Activated naive CD4-positive, alpha-beta T cell treated with anti-CD3 and anti-CD28 coated beads for 36 hours (primary cell): ENCODE data around the gene SRRM3. TPM values are rescaled to one million over a fixed set of nuclear protein-coding genes. Genes with fewer than 3 reads are reported as not detected.
"Not testable (repeated sequence)": the region's sequence is repeated elsewhere in the genome, so short reads cannot be mapped to it uniquely, and the experiment has no call there.

Experiments
- CTCF ChIA-PET: fragments of 350-600 bp; sonication (Branson Sonifier 250); formaldehyde crosslinking; loops from one replicate; lab custom pipeline; 2021; ENCODE audit warnings: antibody characterized with exemption; lab: Charles Lee
- DNase-seq: peaks from one replicate; pipeline ENCODE4 v3.0.0-alpha.2; 2020
- H3K27ac Mint-ChIP-seq: one replicate; pipeline ENCODE4 v1.8.0; 2021; ENCODE audit warnings: mild to moderate bottlenecking, mixed read lengths
- H3K27me3 Mint-ChIP-seq: one replicate; pipeline ENCODE4 v1.8.0; 2021; ENCODE audit warnings: low read depth, mixed read lengths
- H3K36me3 Mint-ChIP-seq: one replicate; pipeline ENCODE4 v1.8.0; 2021; ENCODE audit warnings: low read depth, mixed read lengths
- H3K4me1 Mint-ChIP-seq: one replicate; pipeline ENCODE4 v1.8.0; 2021; ENCODE audit warnings: low read depth, mixed read lengths
- H3K4me3 Mint-ChIP-seq: one replicate; pipeline ENCODE4 v1.8.0; 2021; ENCODE audit warnings: mild to moderate bottlenecking, moderate library complexity, mixed read lengths
- H3K9me3 Mint-ChIP-seq: one replicate; pipeline ENCODE4 v1.8.0; 2021; ENCODE audit warnings: mixed read lengths
- intact Hi-C: fragments of 100-400 bp; cut with micrococcal nuclease; formaldehyde crosslinking; loops from one replicate; pipeline ENCODE4 v1.15.1; 2023
- total RNA-seq, 2 experiments: library from RNA; stranded (reverse); gene quantifications; one replicate each; pipeline ENCODE4 v1.2.3, GENCODE V29; 2021

Gene SRRM3
- total RNA-seq, 2 experiments from 2014 or later: not detected

- Mint-ChIP-seq H3K27me3 (no peaks in the 10 kb centered on the region), H3K4me1 (peaks cover 8% of the 10 kb centered on the region)
Observed at GRCh38 chr7:76166404-76167255, 35.1 kb upstream of the SRRM3 start.

GRCh38 chr7:76173566-76174205, 28.0 kb upstream of the SRRM3 start:
- CTCF ChIA-PET: no interaction called here
- Mint-ChIP-seq H3K36me3 (no peaks in the 10 kb centered on the region), H3K4me1 (peaks cover 6% of the 10 kb centered on the region)

More at GRCh38 chr7:76166404-76167255, 35.1 kb upstream of the SRRM3 start:
- Mint-ChIP-seq H3K36me3 (no peaks in the 10 kb centered on the region), H3K4me3 (peak overlapping the region; percentile 84), H3K27ac (peak overlapping the region; percentile 85), H3K9me3 (no peaks in the 10 kb centered on the region)
- peak; percentile 94 for DNase-seq
- intact Hi-C loops: loop anchor here (2.0 to 5.0 kb wide), 4 partner anchors 118 to 288 kb away; partner anchors contain the start of genes MDH2, RHBDD2 and YWHAG
- CTCF ChIA-PET: interaction anchor here (0.7 to 3.8 kb wide), 5 partner anchors 11 to 193 kb away, joined by 3 to 35 read pairs (median 5); no protein-coding TSS in a partner anchor

GRCh38 chr7:76176951-76177350, 24.7 kb upstream of the SRRM3 start:
- not testable (repeated sequence) for DNase-seq, H3K9me3 Mint-ChIP-seq, H3K27ac Mint-ChIP-seq, H3K36me3 Mint-ChIP-seq, H3K4me3 Mint-ChIP-seq, H3K4me1 Mint-ChIP-seq, H3K27me3 Mint-ChIP-seq
- intact Hi-C loops: loop anchor here (10.0 kb wide), 1 partner anchor 218 kb away; no protein-coding TSS in a partner anchor
- CTCF ChIA-PET: interaction anchor here (0.6 to 4.5 kb wide), 6 partner anchors 9 to 142 kb away, joined by 3 to 103 read pairs (median 23); no protein-coding TSS in a partner anchor

More at GRCh38 chr7:76173566-76174205, 28.0 kb upstream of the SRRM3 start:
- Mint-ChIP-seq H3K27ac (no peak overlapping the region), H3K4me3 (no peak overlapping the region), H3K27me3 (no peaks in the 10 kb centered on the region), H3K9me3 (no peaks in the 10 kb centered on the region)
- intact Hi-C loops: loop anchor here (10.0 kb wide), 1 partner anchor 221 kb away; no protein-coding TSS in a partner anchor
- DNase-seq: no peak

GRCh38 chr7:76179686-76180085, 22.0 kb upstream of the SRRM3 start:
- H3K4me3 Mint-ChIP-seq: no peak overlapping the region
- H3K27me3 Mint-ChIP-seq: no peaks in the 10 kb centered on the region
- intact Hi-C loops: loop anchor here (10.0 kb wide), 1 partner anchor 215 kb away; no protein-coding TSS in a partner anchor
- H3K9me3 Mint-ChIP-seq: no peaks in the 10 kb centered on the region
- DNase-seq: no peak
- no peaks in the 10 kb centered on the region for H3K36me3 Mint-ChIP-seq
- CTCF ChIA-PET: interaction anchor here (1.5 to 4.5 kb wide), 8 partner anchors 9 to 148 kb away, joined by 5 to 103 read pairs (median 10); no protein-coding TSS in a partner anchor
- H3K4me1 Mint-ChIP-seq: peaks cover 3% of the 10 kb centered on the region
- no peak overlapping the region for H3K27ac Mint-ChIP-seq

GRCh38 chr7:76182225-76182960, 19.3 kb upstream of the SRRM3 start:
- no peak overlapping the region for H3K4me3 Mint-ChIP-seq
- no peaks in the 10 kb centered on the region for H3K9me3 Mint-ChIP-seq
- no peak overlapping the region for H3K27ac Mint-ChIP-seq

GRCh38 chr7:76185187-76185896, 16.4 kb upstream of the SRRM3 start:
- Mint-ChIP-seq H3K27me3 (no peaks in the 10 kb centered on the region), H3K9me3 (no peaks in the 10 kb centered on the region), H3K4me3 (no peak overlapping the region), H3K4me1 (no peaks in the 10 kb centered on the region), H3K27ac (no peak overlapping the region), H3K36me3 (no peaks in the 10 kb centered on the region)
- DNase-seq: no peak
- CTCF ChIA-PET: interaction anchor here (1.3 to 1.5 kb wide), 2 partner anchors 55 to 128 kb away, joined by 3 to 4 read pairs; no protein-coding TSS in a partner anchor
- intact Hi-C loops: no loop called here

More at GRCh38 chr7:76182225-76182960, 19.3 kb upstream of the SRRM3 start:
- Mint-ChIP-seq H3K27me3 (no peaks in the 10 kb centered on the region), H3K36me3 (no peaks in the 10 kb centered on the region), H3K4me1 (peaks cover 3% of the 10 kb centered on the region)
- CTCF ChIA-PET: interaction anchor here (0.5 to 1.8 kb wide), 4 partner anchors 12 to 534 kb away, joined by 3 to 11 read pairs (median 4); no protein-coding TSS in a partner anchor
- intact Hi-C loops: no loop called here
- no peak for DNase-seq

GRCh38 chr7:76187272-76187671, 14.4 kb upstream of the SRRM3 start:
- no peaks in the 10 kb centered on the region for H3K9me3 Mint-ChIP-seq
- CTCF ChIA-PET: no interaction called here
- no peak for DNase-seq
- no peaks in the 10 kb centered on the region for H3K4me1 Mint-ChIP-seq
- no peak overlapping the region for H3K27ac Mint-ChIP-seq
- intact Hi-C loops: no loop called here
- no peaks in the 10 kb centered on the region for H3K36me3 Mint-ChIP-seq
- no peak overlapping the region for H3K4me3 Mint-ChIP-seq
- no peaks in the 10 kb centered on the region for H3K27me3 Mint-ChIP-seq

- no peaks in the 10 kb centered on the region for H3K36me3 Mint-ChIP-seq
- intact Hi-C loops: no loop called here
- CTCF ChIA-PET: interaction anchor here (1.7 kb wide), 1 partner anchor 11 kb away, joined by 7 read pairs; no protein-coding TSS in a partner anchor
Observed at GRCh38 chr7:76189276-76189675, 12.4 kb upstream of the SRRM3 start.

GRCh38 chr7:76191783-76192240, 9.9 kb upstream of the SRRM3 start:
- H3K4me3 Mint-ChIP-seq: no peak overlapping the region
- DNase-seq: no peak
- H3K4me1 Mint-ChIP-seq: no peaks in the 10 kb centered on the region
- CTCF ChIA-PET: interaction anchor here (0.6 kb wide), 1 partner anchor 96 kb away, joined by 4 read pairs; no protein-coding TSS in a partner anchor
- intact Hi-C loops: no loop called here
- no peaks in the 10 kb centered on the region for H3K36me3 Mint-ChIP-seq
- H3K9me3 Mint-ChIP-seq: no peaks in the 10 kb centered on the region
- H3K27ac Mint-ChIP-seq: no peak overlapping the region
- no peaks in the 10 kb centered on the region for H3K27me3 Mint-ChIP-seq

More at GRCh38 chr7:76189276-76189675, 12.4 kb upstream of the SRRM3 start:
- no peak overlapping the region for H3K27ac Mint-ChIP-seq
- H3K9me3 Mint-ChIP-seq: no peaks in the 10 kb centered on the region
- H3K4me1 Mint-ChIP-seq: no peaks in the 10 kb centered on the region
- H3K27me3 Mint-ChIP-seq: no peaks in the 10 kb centered on the region
- DNase-seq: no peak
- H3K4me3 Mint-ChIP-seq: no peak overlapping the region

- Mint-ChIP-seq H3K36me3 (no peaks in the 10 kb centered on the region), H3K27me3 (peaks cover 4% of the 10 kb centered on the region), H3K9me3 (no peaks in the 10 kb centered on the region), H3K4me3 (no peak overlapping the region), H3K27ac (no peak overlapping the region), H3K4me1 (no peaks in the 10 kb centered on the region)
- no peak for DNase-seq
- intact Hi-C loops: no loop called here
- CTCF ChIA-PET: interaction anchor here (1.1 to 1.4 kb wide), 2 partner anchors 15 to 115 kb away, joined by 5 to 7 read pairs; no protein-coding TSS in a partner anchor
Observed at GRCh38 chr7:76193466-76193865, 8.2 kb upstream of the SRRM3 start.

GRCh38 chr7:76193883-76194282, 7.8 kb upstream of the SRRM3 start:
- Mint-ChIP-seq H3K36me3 (no peaks in the 10 kb centered on the region), H3K4me3 (no peak overlapping the region), H3K4me1 (no peaks in the 10 kb centered on the region), H3K27me3 (peaks cover 4% of the 10 kb centered on the region), H3K9me3 (no peaks in the 10 kb centered on the region), H3K27ac (peak overlapping the region; percentile 34)
- intact Hi-C loops: no loop called here
- no peak for DNase-seq
- CTCF ChIA-PET: interaction anchor here (1.1 to 1.4 kb wide), 2 partner anchors 15 to 115 kb away, joined by 5 to 7 read pairs; no protein-coding TSS in a partner anchor
